CMK (cell line): ENCODE measurements around the gene LRRC26.

Experiments
- DNase-seq: peaks from one replicate; pipeline ENCODE4 v3.0.0-alpha.2; 2010; ENCODE audit warnings: low read depth

The LRRC26 gene

GRCh38 chr9:137166380-137167229, 3.2 kb downstream of the LRRC26 start:
- DNase-seq = no peak

DNA sequence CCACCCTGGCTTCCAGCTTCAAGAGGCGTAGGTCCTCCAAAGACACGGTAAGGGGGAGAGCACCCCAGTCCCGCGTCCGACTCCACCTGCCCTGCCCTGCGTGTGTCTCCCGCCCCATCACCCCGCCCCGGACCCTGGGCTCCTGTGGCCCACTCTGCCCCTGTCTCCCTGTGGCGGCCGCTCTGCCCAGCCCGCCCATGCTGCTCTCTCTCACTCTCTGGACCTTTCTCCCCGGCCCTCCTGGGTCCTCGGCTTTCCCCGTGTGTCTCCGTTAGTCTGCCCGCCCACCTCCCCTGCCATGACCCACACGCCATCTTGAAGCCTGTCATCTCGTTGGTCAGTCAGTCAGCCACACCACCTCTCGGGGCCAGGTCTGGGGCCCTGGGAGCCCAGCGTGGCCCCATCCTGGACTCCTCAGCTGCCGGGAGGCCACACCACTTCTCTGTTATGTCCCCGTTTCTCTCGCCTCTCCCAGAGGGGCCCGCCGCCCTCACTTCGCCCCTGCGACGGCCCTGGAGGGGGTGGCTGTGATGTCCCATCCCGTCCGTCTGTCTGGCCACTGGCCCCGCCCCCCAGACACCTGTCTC, 4.5 kb downstream of the LRRC26 start:
- no peak for DNase-seq

DNA sequence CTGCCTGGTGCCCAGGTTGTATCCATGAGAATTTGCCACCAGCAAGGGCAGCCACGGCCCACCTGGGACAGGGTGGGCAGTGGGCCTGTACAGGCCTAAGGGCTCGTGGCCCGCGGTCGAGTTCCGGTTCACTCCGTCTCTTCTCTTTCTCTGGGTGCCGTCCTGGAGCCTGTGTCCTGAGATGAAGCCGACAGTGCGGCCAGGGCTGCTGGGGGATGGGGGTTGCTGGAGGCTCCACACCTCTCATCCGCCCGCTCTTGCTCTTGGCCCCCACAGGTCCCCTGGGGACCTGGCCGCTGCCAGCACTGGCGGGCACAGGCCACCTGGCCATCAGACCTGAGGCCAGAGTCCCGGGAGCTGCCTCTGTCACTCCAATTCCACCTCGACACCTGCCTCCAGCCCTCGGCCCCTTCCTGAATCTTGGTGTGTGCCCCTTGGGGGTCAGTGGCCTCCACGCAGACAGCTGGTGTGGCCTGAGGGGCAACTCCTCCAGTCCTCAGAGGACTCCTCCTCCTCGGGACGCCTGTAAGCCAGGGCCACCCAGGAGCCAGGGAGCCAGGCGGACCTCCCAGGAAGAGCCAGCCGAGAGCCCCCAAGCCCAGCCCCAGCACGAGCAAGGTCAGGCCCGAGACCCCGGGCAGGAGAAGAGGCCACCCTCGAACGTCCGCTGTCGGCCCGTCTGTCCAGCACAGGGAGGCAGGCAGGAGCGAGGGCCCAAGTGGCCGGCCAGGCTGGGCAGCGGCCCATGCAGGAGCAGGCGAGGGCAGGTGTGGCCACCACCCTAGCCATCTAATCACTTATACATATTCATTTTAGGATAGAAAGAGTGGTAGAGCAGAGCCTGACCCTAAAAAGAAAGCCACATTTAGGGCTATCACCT, 5.2 kb downstream of the LRRC26 start:
- no peak for DNase-seq

- no peak for DNase-seq
These were observed 6.0 kb downstream of the LRRC26 start for GRCh38 chr9:137163805-137164204.

DNA sequence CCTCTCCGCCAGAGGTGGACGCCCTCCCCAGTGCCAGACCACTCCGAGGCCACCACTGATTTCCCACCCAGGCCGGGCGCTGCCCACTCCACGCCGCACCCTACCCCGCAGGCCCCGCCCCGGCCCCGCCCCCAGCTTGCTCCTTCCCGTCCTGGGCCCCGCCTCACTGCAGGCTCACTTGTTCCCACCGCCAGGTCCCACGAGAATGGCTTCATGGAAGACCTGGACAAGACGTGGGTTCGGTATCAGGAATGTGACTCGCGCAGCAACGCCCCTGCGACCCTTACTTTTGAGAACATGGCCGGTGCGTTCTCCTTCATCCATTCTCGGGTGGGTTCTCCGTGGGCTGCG, 6.5 kb downstream of the LRRC26 start:
- no peak for DNase-seq

DNA sequence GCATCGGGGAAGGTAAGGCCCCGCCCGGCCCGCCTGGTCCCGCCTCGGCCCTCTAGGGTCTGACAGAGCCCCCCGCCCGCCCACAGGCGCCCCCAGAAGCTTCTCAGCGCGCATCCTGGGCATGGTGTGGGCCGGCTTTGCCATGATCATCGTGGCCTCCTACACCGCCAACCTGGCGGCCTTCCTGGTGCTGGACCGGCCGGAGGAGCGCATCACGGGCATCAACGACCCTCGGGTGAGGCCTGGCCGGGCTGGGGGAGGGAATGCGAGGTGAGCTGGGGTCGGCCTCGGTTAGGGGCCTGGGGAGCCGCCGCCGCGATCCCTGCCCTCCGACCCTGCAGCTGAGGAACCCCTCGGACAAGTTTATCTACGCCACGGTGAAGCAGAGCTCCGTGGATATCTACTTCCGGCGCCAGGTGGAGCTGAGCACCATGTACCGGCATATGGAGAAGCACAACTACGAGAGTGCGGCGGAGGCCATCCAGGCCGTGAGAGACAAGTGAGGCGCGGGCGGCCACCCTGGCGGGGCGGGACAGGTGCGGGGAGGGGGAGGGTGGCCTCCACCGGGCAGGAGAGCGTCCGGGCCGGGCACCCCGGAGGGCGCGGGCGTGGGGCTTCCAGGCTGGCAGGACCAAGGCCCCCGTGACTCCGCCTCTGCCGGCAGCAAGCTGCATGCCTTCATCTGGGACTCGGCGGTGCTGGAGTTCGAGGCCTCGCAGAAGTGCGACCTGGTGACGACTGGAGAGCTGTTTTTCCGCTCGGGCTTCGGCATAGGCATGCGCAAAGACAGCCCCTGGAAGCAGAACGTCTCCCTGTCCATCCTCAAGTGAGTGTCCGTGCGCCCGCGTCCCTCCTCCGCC, 7.1 kb downstream of the LRRC26 start:
- DNase-seq = no peak

DNA sequence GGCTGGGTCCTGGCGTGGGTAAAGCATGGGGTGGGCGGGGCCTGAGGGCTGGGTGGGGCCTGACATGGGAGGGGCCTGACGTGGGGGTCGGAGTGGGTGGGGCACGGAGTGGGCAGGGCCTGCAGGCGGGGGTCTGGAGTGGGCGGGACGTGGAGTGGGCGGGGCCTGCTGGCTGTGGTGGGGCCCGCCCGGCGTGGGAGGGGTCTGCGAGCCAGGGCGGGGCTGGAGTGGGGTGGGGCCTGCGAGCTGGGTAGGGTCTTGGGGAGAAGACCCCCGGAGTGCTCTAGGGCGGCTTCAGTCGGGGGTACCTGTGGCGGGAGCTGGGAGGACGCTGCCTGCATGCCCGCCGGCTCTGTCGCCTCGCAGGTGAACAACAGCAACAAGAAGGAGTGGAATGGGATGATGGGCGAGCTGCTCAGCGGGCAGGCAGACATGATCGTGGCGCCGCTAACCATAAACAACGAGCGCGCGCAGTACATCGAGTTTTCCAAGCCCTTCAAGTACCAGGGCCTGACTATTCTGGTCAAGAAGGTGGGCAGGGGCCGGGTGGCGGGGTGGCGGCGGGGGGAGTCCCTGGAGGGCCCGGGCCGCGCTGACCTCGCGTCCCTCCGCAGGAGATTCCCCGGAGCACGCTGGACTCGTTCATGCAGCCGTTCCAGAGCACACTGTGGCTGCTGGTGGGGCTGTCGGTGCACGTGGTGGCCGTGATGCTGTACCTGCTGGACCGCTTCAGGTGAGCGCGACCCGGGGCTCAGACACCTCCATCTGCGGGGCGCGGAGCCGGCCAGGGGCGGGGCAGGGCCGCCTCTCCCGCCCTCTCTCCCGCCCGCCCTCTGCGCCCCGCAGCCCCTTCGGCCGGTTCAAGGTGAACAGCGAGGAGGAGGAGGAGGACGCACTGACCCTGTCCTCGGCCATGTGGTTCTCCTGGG, 8.0 kb downstream of the LRRC26 start:
- no peak for DNase-seq

GRCh38 chr9:137160716-137161557, 8.9 kb downstream of the LRRC26 start:
- no peak for DNase-seq

DNA sequence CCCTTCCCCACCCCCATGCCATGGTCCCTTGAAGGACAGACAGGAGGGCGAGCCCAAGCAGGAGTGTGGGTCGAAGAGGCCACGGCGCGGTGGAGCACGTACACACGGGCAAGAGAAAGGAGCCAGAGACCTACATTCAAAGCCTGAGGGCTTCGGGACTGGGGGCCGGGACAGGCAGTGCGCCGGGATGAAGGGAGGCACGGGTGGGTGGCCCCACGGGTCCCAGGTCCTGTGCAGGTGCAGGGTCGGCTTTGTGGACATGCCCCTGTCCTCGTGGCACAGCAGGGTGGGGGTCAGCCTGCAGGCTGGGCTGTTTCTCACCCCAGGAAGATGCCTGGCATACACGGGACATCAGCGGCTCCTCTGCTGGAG, 9.8 kb downstream of the LRRC26 start:
- DNase-seq = no peak

DNA sequence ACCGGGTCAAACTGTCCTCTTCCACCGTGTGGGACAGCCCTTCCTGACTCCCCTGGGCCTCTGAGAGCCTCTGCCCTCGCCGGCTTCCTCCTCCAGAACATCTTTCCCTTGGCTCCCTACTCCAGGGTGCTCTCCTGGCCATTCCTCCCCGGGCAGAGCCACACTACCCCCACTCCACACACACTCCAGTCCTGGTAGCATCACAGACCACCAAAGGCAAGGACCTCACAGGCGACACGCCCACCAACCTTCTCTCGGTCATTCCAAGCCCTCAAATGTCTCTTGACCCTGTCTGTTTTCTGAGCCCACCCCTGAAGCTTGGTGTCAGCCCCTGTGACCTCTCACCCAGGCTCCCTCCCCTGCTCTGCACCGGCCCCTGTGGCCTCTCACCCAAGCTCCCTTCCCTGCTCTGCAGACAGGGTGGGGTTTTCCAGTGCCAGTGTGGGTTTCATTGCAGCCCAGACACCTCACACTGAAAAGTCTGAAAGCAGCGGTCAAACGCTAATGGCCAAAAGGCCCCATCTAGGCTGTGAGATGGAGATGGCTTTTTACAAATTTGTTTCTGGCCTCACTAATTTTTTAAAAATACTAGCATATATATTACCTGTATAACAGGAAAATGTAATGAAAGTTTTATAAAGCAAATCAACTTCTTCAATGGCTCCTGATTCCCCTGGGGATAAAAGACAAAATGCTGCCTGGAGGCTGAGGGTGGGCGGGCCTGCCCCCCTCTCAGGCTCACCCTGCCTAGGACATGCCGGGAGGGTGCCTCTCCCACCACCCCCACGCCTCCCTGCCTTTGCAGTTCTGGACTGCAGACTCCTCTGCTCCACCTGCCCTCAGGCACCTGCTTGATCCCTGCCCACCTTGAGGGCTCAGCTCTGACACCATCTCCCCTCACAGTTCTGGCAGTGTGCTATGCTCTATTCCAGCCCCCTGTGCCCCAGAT, 10.5 kb downstream of the LRRC26 start:
- DNase-seq = no peak

DNA sequence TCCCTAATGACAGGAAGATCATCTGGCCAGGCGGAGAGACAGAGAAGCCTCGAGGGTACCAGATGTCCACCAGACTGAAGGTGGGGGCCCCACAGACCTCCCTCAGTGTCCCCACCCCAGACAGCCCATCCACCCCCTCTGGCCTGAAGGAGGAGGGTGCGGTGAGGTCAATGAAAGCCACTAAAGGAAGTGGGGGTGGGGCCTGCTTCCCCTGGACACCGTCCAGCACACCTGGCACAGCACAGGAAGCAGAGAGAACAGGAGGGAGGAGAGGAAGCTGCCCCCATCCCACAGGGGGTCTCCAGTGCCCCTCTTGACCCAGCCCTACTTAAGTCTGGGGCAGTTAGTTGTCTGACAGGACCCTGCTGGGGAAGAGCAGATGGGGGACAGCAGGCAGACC, 11.2 kb downstream of the LRRC26 start:
- no peak for DNase-seq

DNA sequence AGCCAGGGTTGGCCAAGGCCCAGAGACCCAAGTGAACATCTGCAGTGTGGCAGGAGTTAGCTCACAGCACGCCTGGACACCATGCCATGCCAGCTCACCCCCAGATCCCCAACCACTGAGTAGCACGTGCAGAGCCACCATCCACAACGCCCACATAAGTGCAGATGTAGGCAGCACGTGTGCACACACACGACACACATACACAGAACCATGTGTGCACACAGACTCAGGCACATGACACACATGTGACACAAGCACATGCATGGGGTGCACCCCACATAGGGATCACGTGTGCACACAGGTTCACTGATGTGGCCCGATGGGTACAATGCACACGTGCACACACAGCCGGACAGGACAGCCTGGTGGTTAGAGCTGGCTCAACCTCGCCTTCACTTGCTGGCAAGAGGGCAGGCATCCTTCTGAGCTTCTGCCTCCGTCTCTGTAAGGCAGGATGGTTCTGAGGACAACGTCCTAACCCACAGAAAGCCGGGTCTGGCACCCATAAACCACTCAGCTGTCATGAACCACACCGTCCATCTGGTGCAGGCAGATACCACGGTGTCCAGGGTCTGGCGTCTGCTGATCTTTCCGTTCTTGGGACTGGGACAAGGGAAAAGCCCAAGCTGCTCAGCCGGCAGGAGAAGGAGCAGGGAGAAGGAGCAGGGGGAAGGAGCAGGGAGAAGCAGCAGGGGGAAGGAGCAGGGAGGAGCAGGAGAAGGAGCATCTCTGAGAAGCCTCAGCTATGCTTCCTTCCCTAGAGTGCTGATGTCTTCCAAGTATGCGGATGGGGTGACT, 12.0 kb downstream of the LRRC26 start:
- DNase-seq = peak; percentile 45

DNA sequence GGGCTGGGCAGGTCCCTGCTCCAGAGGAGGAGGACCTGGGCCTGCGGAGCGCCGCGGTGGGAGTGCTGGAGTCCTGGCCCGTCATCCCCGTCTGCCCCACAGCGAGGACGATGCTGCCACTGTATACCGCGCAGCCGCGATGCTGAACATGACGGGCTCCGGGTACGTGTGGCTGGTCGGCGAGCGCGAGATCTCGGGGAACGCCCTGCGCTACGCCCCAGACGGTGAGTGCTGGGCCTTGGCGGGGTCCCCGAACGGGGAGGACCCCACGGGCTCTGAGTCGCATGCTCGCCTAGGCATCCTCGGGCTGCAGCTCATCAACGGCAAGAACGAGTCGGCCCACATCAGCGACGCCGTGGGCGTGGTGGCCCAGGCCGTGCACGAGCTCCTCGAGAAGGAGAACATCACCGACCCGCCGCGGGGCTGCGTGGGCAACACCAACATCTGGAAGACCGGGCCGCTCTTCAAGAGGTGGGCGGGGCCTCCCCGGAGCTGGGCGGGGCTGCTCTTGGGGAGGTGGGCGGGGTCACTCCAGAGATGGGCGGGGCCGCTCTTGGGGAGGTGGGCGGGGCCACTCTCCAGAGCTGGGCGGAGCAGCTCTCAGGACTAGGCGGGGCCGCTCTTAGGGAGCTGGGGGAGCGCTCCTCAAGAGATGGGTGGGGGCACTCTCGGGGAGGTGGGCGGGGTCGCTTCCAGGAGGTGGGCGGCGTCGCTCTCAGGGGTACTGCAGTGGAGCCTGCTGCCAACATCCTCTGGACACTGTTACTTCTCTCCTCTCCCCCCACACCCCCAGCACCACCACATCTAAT, 13.1 kb downstream of the LRRC26 start:
- peak; percentile 73 for DNase-seq

GRCh38 chr9:137152844-137153405, 16.9 kb downstream of the LRRC26 start:
- DNase-seq = no peak

DNA sequence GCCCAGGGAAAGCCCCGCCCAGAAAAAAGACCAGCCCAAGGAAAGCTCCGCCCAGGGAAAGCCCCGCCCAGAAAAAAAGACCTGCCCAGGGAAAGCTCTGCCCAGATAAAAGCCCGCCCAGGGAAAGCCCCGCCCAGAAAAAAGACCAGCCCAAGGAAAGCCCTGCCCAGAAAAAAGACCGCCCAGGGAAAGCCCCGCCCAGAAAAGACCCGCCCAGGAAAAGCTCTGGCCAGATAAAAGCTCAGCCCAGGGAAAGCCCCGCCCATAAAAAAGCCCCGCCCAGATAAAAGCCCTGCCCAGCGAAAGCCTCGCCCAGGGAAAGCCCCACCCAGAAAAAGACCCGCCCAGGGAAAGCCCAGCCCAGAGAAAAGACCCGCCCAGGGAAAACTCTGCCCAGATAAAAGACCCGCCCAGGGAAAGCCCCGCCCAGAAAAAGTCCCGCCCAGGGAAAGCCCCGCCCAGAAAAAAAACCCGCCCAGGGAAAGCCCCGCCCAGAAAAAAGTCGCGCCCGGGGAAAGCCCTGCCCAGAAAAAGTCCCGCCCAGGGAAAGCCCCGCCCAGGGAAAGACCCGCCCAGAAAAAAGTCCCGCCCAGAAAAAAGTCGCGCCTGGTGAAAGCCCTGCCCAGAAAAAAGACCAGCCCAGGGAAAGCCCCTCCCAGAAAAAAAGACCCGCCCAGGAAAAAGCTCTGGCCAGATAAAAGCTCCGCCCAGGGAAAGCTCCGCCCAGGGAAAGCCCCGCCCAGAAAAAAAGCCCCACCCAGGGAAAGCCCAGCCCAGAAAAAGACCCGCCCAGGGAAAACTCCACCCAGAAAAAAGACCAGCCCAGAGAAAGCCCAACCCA, 19.0 kb downstream of the LRRC26 start:
- peak; percentile 81 for DNase-seq
